GM18511 (cell line): Measurements from ENCODE around the gene KRTAP2-1.
"Not testable (repeated sequence)": the region's sequence is repeated elsewhere in the genome, so short reads cannot be mapped to it uniquely, and the experiment has no call there.

Source experiments
- ATAC-seq: cut with Tn5 transposase; IDR thresholded peaks from one replicate; pipeline ENCODE4 v1.9.1; 2021; ENCODE audit warnings: mild to moderate bottlenecking, moderate library complexity; ENCODE audit not compliant: unreplicated experiment

KRTAP2-1 gene

GRCh38 chr17:41013606-41014005, 33.5 kb downstream of the KRTAP2-1 start:
- no peak for ATAC-seq

- ATAC-seq = no peak
Observed at GRCh38 chr17:41013181-41013580, 33.9 kb downstream of the KRTAP2-1 start.

DNA sequence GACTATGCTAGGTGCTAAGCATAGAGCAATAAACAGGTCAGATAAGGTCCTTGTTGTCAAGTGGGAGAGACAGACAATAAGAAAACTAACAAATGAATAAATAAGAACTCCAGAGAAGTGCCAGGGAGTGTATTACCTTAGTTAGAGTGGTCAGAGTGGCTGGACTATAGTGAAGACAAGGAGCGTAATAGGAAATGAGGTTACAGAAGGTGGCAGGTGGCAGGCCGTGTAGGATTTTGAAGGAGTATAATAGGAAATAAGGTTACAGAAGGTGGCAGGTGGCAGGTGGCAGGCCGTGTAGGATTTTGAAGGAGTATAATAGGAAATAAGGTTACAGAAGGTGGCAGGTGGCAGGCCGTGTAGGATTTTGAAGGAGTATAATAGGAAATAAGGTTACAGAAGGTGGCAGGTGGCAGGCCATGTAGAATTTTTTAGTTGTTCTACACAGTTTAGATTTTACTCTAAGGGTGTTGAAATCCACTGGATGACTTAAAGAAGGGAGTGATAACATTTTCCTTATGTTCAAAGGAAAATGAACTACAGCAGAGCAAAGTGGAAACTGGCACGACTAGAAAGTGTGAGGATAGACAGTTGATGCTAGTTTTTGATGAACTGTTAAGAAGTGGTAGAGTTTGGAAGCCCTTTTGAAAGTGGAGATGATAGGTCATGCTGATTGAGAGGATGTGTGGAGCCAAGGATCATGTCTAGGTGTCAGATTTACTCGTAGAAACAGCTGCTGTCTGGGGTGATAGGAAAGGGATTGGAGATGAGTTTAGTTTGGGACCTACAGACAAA, 34.6 kb downstream of the KRTAP2-1 start:
- no peak for ATAC-seq

DNA sequence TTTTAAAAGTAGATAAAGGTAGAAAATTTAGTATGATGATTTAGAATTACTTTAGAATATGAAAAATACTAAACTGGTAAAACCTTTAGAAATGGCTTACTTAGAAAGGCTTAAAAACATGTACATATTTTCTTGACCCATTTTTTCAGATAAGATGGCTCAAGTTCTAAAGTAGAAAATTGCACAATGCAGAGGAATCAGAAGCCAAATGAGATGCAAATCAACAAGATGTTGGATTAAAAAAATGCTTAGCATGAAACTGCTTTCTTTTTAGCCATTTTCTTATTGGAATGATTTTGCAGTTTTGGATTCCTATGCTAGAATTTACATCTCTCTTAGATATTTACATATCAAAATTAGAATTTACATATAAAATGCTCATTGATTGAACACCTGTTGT, 36.7 kb downstream of the KRTAP2-1 start:
- no peak for ATAC-seq

DNA sequence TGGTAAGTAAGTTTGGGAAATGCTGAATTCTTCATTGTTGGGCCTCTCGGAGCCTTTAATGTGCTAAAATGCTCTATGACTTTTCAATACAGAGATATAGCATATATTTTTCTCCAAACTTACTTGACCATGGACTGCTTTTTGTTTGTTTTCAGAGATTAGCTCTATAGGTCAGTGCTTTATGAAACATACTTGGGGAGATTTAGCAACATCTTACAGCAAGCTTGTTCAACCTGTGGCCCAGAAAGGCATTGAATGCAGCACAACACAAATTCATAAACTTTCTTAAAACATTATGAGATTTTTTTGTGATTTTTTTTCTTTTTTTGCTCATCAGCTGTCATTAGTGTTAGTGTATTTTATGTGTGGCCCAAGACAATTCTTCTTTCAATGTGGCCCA, 37.2 kb downstream of the KRTAP2-1 start:
- no peak for ATAC-seq

DNA sequence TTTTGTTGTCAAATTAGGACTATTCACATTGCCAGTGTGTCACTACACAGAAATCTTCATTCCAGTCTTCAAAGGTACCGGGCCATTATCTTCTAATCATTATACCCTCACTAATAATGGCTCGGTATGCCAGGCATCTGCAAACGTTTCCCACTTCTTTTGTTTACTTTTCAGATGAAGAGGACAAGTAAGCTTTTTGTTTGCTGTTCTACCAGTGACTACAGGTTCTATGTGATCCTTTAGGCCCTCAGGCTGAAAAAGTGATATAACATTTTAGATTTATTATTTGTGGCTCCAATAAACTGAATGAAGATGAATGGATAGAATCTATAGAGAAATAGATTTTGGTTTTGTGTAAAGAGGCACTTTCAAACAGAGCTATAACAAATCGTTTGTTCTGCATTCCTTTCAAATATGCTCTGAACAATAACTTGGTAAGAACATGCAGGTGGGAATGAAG, 37.8 kb downstream of the KRTAP2-1 start:
- ATAC-seq = no peak

DNA sequence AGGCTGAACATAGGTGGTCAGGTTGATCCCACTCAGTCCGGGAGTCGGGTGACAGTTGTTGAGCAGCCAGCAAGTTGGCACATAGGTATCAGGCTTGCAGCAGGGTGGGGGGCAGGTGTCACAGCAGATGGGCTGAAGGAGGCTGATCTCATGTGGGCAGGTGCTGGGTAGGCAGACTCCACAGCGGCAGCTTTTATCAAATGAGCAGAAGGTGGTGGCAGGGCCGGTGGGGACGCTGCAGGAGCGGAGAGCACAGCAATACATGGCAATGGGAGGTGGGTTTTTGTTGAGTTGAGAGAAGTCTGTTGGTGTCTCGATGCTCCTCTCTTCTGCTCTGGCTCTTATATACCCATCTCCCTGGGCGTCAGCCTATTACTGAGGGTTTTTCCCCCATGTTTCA, 38.3 kb downstream of the KRTAP2-1 start, which contains the start of gene KRTAP3-1:
TSS of gene KRTAP3-1 (minus strand) at position 318 of the 400 bp plus-strand sequence. CDS start at position 264, 54 bp downstream.
- ATAC-seq = no peak

GRCh38 chr17:41004397-41004796, 42.7 kb downstream of the KRTAP2-1 start:
- ATAC-seq = no peak

GRCh38 chr17:41003926-41004325, 43.2 kb downstream of the KRTAP2-1 start:
- no peak for ATAC-seq

- ATAC-seq = no peak
Observed at GRCh38 chr17:41002814-41003213, 44.3 kb downstream of the KRTAP2-1 start.

GRCh38 chr17:41001795-41002194, 45.3 kb downstream of the KRTAP2-1 start:
- ATAC-seq = no peak

DNA sequence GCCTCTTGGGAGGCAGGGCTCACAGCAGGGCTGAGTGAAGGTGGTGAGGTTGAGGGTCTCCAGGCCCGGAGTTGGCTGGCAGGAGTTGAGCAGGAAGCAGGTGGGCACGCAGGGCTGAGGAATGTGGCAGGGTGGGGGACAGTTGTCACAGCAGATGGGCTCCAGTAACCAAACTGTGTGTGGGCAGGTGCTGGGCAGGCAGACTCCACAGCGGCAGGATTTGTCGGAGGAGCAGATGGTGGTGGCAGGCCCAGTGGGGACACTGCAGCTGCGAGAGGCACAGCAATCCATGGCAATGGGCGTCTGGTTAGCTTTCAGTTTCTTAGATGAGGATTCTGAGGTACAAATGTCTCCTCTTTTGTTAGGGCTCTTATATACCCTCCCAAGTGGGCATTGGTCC, 47.6 kb downstream of the KRTAP2-1 start, which contains the start of gene KRTAP3-2:
TSS of gene KRTAP3-2 (minus strand) at position 344 of the 400 bp plus-strand sequence. CDS start at position 291, 53 bp downstream.
- ATAC-seq = not testable (repeated sequence)

- ATAC-seq = no peak
Observed at GRCh38 chr17:40997361-40997760, 49.8 kb downstream of the KRTAP2-1 start.

DNA sequence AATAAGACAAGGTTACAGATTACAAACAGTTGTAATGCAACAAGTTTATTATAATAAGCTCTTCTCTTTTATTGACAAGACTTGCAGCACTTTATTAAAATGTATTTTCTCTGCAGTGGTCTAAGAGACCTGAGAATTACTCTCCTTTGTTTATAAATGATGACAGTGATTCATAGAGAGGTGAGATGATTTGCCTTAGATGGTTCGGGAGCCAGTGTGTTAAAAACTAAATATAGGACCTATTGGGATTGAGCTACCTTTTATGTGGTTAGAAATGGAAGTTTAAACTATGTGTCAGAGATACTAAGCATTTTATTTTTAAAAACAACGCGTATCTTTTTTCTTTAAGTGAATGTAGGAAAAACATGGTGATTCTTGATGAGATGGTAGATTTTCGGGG, 50.3 kb downstream of the KRTAP2-1 start:
- no peak for ATAC-seq
